HepG2 (cell line): ENCODE measurements around the gene LAG3. TPM values are rescaled to one million over a fixed set of nuclear protein-coding genes. Genes with fewer than 3 reads are reported as not detected.

ENCODE experiments used
- ATAC-seq: fragments of 200-7000 bp; cut with Tn5 transposase; 3 replicates; pipeline ENCODE4 v1.9.1; 2020; ENCODE audit warnings: mild to moderate bottlenecking, moderate library complexity
- BruUV-seq: library from RNA; stranded (reverse); fragments of 400-500 nt; replicated peaks from 2 replicates; lab custom pipeline; 2021; lab: Mats Ljungman, UMichigan
- CTCF ChIA-PET: fragments of 300-600 bp; formaldehyde crosslinking; extraction: SDS; loops from one replicate; lab custom pipeline; 2021; ENCODE audit warnings: low total read pairs, inconsistent platforms, low intra/inter-chr PET ratio; lab: Yijun Ruan, JAX
- POLR2A ChIA-PET: fragments of 350-600 bp; sonication (Branson Sonifier 250); formaldehyde crosslinking; loops from one replicate; lab custom pipeline; 2020; ENCODE audit warnings: antibody characterized with exemption, inconsistent platforms; lab: Yijun Ruan, JAX
- DNase-seq: peaks from one replicate; pipeline ENCODE4 v3.0.0-alpha.2; 2015; ENCODE audit warnings: low spot score
- FAIRE-seq: peaks from 3 replicates; lab custom pipeline; 2011; peaks lifted over from hg19 to GRCh38; lab: Jason Lieb, UNC
- H2AFZ ChIP-seq: one replicate; pipeline ENCODE4 v1.6.1; 2011; ENCODE audit warnings: low read length, inconsistent platforms
- H3K27ac ChIP-seq: fragments of 300-600 bp; 3 replicates; pipeline ENCODE4 v1.8.0; 2011; ENCODE audit warnings: mixed run types, mild to moderate bottlenecking, mixed read lengths, low read length, inconsistent platforms; ENCODE audit not compliant: insufficient read depth; ENCODE audit errors: extremely low read length
- H3K27me3 ChIP-seq, 2 experiments: fragments of 200-600 bp in 1 of 2; 2 replicates in 1 of 2; 3 replicates in 1 of 2; pipeline versions ENCODE4 v1.6.0 to v1.8.0; 2011; ENCODE audit warnings: low read length in 2 of 2, mild to moderate bottlenecking in 2 of 2, moderate library complexity in 2 of 2, inconsistent platforms in 1 of 2; ENCODE audit not compliant: insufficient read depth in 2 of 2, control insufficient read depth in 1 of 2
- H3K36me3 ChIP-seq, 2 experiments: fragments of 200-600 bp in 1 of 2; replicated peaks in 1 of 2; 2 replicates in 1 of 2; 3 replicates in 1 of 2; pipeline versions ENCODE4 v1.5.1 to v1.8.0; 2011; ENCODE audit warnings: low read length in 2 of 2, inconsistent platforms in 1 of 2; ENCODE audit not compliant: insufficient read depth in 2 of 2, control insufficient read depth in 1 of 2
- H3K4me1 ChIP-seq: 2 replicates; pipeline ENCODE4 v1.5.1; 2012; ENCODE audit warnings: low read length, inconsistent platforms; ENCODE audit not compliant: insufficient read depth
- H3K4me2 ChIP-seq: 2 replicates; pipeline ENCODE4 v1.6.0; 2011; ENCODE audit warnings: low read depth, low read length, inconsistent platforms
- H3K4me3 ChIP-seq, 3 experiments: fragments of 200-600 bp in 1 of 3; sonication (generic), shearing (Covaris generic) in 1 of 3; replicated peaks in 1 of 3; 2 replicates each; pipeline ENCODE4 v1.5.1; 2011 to 2016; ENCODE audit warnings: low read length in 3 of 3, inconsistent platforms in 2 of 3, low read depth in 2 of 3, mild to moderate bottlenecking in 2 of 3, control low read depth in 1 of 3, mixed read lengths in 1 of 3; ENCODE audit not compliant: insufficient read depth in 1 of 3
- H3K79me2 ChIP-seq: one replicate; pipeline ENCODE4 v1.6.1; 2011; ENCODE audit warnings: low read length, inconsistent platforms; ENCODE audit not compliant: insufficient read depth
- H3K9ac ChIP-seq: 2 replicates; pipeline ENCODE4 v1.6.0; 2011; ENCODE audit warnings: mild to moderate bottlenecking, low read depth, low read length, inconsistent platforms; ENCODE audit not compliant: insufficient read depth
- H3K9me3 ChIP-seq: 2 replicates; pipeline ENCODE4 v1.5.1; 2012; ENCODE audit warnings: mild to moderate bottlenecking, low read length
- H4K20me1 ChIP-seq: 2 replicates; pipeline ENCODE4 v1.6.0; 2011; ENCODE audit warnings: inconsistent platforms, mild to moderate bottlenecking, low read length, moderate library complexity; ENCODE audit not compliant: insufficient read depth
- ASH2L ChIP-seq: fragments of 300-600, 200-600 bp; sonication (generic); IDR thresholded peaks from 2 replicates; pipeline ENCODE4 v1.7.0; 2017; ENCODE audit warnings: low read depth, mild to moderate bottlenecking, moderate library complexity, mixed read lengths, low read length; ENCODE audit not compliant: insufficient read length
- ELF4 ChIP-seq: sonication (generic); formaldehyde crosslinking; IDR thresholded peaks from 2 replicates; pipeline ENCODE4 v1.5.0; 2020; ENCODE audit warnings: missing genetic modification reagents, mild to moderate bottlenecking, moderate library complexity, borderline replicate concordance
- FOXM1 ChIP-seq: sonication (generic); formaldehyde crosslinking; IDR thresholded peaks from 2 replicates; pipeline ENCODE4 v1.5.0; 2020; ENCODE audit warnings: missing genetic modification reagents
- HINFP ChIP-seq: sonication (generic); formaldehyde crosslinking; IDR thresholded peaks from 2 replicates; pipeline ENCODE4 v1.4.0; 2020; ENCODE audit warnings: low read depth, mild to moderate bottlenecking, missing genetic modification reagents
- HMGA1 ChIP-seq: sonication (generic); formaldehyde crosslinking; conservative IDR thresholded peaks from 2 replicates; pipeline ENCODE4 v1.4.0; 2020; ENCODE audit warnings: missing genetic modification reagents
- HNRNPH1 ChIP-seq: fragments of 200-400 bp; formaldehyde crosslinking; optimal IDR thresholded peaks from 2 replicates; pipeline ENCODE3; 2017; ENCODE audit warnings: mild to moderate bottlenecking, low read depth, low read length
- KLF6 ChIP-seq: IDR thresholded peaks from 2 replicates; pipeline ENCODE4 v1.8.0; 2016; ENCODE audit warnings: missing biosample characterization, missing genetic modification reagents
- RAD21 ChIP-seq: fragments of 450-650 bp; formaldehyde crosslinking; IDR thresholded peaks from 2 replicates; pipeline ENCODE4 v1.5.0; 2020; ENCODE audit warnings: mild to moderate bottlenecking
- RORA ChIP-seq: sonication (generic); formaldehyde crosslinking; IDR thresholded peaks from 2 replicates; pipeline ENCODE4 v1.5.0; 2020; ENCODE audit warnings: mild to moderate bottlenecking, missing genetic modification reagents, moderate library complexity
- SAP130 ChIP-seq: IDR thresholded peaks from 2 replicates; pipeline ENCODE4 v1.6.1; 2016; ENCODE audit warnings: low read depth
- SP1 ChIP-seq, 2 experiments: fragments of 450-650 bp in 1 of 2; sonication (generic) in 1 of 2; formaldehyde crosslinking in 1 of 2; IDR thresholded peaks; 2 replicates each; pipeline versions ENCODE4 v1.4.0 to v1.6.1; 2016 to 2020; ENCODE audit warnings: missing genetic modification reagents in 1 of 2
- TBX2 ChIP-seq: sonication (generic); formaldehyde crosslinking; IDR thresholded peaks from 2 replicates; pipeline ENCODE4 v1.5.0; 2020; ENCODE audit warnings: missing genetic modification reagents, mild to moderate bottlenecking, borderline replicate concordance
- ZFP36L1 ChIP-seq: sonication (generic); formaldehyde crosslinking; IDR thresholded peaks from 2 replicates; pipeline ENCODE4 v1.8.0; 2022; ENCODE audit warnings: mild to moderate bottlenecking, missing genetic modification reagents, moderate library complexity
- ZNF10 ChIP-seq: sonication (generic); formaldehyde crosslinking; IDR thresholded peaks from 2 replicates; pipeline ENCODE4 v1.4.0; 2020; ENCODE audit warnings: mild to moderate bottlenecking, low read depth, missing genetic modification reagents, borderline replicate concordance
- ZNF333 ChIP-seq: sonication (generic); formaldehyde crosslinking; IDR thresholded peaks from 2 replicates; pipeline ENCODE4 v1.4.0; 2020; ENCODE audit warnings: mild to moderate bottlenecking, missing genetic modification reagents, borderline replicate concordance
- ZNF629 ChIP-seq: sonication (generic); formaldehyde crosslinking; conservative IDR thresholded peaks from 2 replicates; pipeline ENCODE4 v1.5.0; 2020; ENCODE audit warnings: missing genetic modification reagents
- WGBS: methylation state at CpG from one replicate; pipeline ENCODE4 v1.1.6; 2017; ENCODE audit warnings: low lambda C conversion rate; 5-methylcytosine and 5-hydroxymethylcytosine counted together
- in situ Hi-C: cut with HindIII; loops from 2 replicates; pipeline ENCODE4 v1.10.0; 2017; ENCODE audit warnings: low pct_unique_long_range_greater_than_20kb; ENCODE audit not compliant: extremely low pct_ligation_motif_present
- intact Hi-C: fragments of 100-400 bp; cut with micrococcal nuclease; formaldehyde crosslinking; loops from one replicate; pipeline ENCODE4 v1.10.0; 2022; ENCODE audit not compliant: unreplicated experiment
- polyA plus RNA-seq, 8 experiments: library from polyadenylated mRNA; depleted of rRNA in 3 of 8; stranded (reverse) in 7 of 8; unstranded in 1 of 8; fragments of >200 nt; fragmentation: Illumina TruSeq in 4 of 8; extraction: Trizol in 4 of 8; gene quantifications; 2 replicates each; pipeline versions ENCODE4 v1.2.1 to v1.2.3, GENCODE V29; 2011 to 2016; ENCODE audit warnings: low read depth in 4 of 8, missing spikeins in 1 of 8, mixed read lengths in 1 of 8; ENCODE audit not compliant: insufficient read depth in 1 of 8
- total RNA-seq, 5 experiments: library from RNA; depleted of rRNA; stranded (reverse); fragments of >200 nt; fragmentation: Illumina TruSeq; extraction: Trizol; gene quantifications; 2 replicates each; pipeline ENCODE4 v1.2.3, GENCODE V29; 2016; ENCODE audit warnings: low read depth in 1 of 5
- TF ChIP-seq, protein P1 (sequence below): sonication (generic); formaldehyde crosslinking; IDR thresholded peaks from 2 replicates; pipeline ENCODE4 v1.4.0; 2020; ENCODE audit warnings: missing genetic modification reagents
- TF ChIP-seq, protein P2 (sequence below): sonication (generic); formaldehyde crosslinking; IDR thresholded peaks from 2 replicates; pipeline ENCODE4 v1.4.0; 2020; ENCODE audit warnings: mild to moderate bottlenecking, missing genetic modification reagents
- TF ChIP-seq, protein P3 (sequence below): sonication (generic); formaldehyde crosslinking; IDR thresholded peaks from 2 replicates; pipeline ENCODE4 v1.8.1; 2023; ENCODE audit warnings: missing genetic modification reagents, mild to moderate bottlenecking, borderline replicate concordance

Gene LAG3
- total and polyA plus RNA-seq, 2 of the 13 experiments (the other 11 are each of a cell fraction or from before 2014, with no cell fraction given): 0.11 to 0.26 TPM

- POLR2A ChIA-PET: interaction anchor here (0.5 to 8.3 kb wide), 13 partner anchors 10 to 179 kb away, joined by 3 to 162 read pairs (median 6); partner anchors contain the start of genes C12orf57, CD4, CDCA3 and COPS7A
- intact Hi-C loops: no loop called here
- peak overlapping the region; percentile 88 for H3K27ac ChIP-seq
- in situ Hi-C loops: no loop called here
- FAIRE-seq: no peak
- peaks cover 0 to 11% of the 10 kb centered on the region in 2 experiments; a peak in 1 of 5 replicates for H3K36me3 ChIP-seq
- peak overlapping the region; percentile 81 to 91 (median 86) for H3K4me3 ChIP-seq
- peak overlapping the region; percentile 90 for H3K9ac ChIP-seq
- peaks cover 20% of the 10 kb centered on the region for H3K79me2 ChIP-seq
- no TSS peak for BruUV-seq
- H3K27me3 ChIP-seq: no peaks in the 10 kb centered on the region
- H3K4me1 ChIP-seq: peaks cover 74% of the 10 kb centered on the region
- H3K9me3 ChIP-seq: no peaks in the 10 kb centered on the region
- CTCF ChIA-PET: interaction anchor here (1.2 to 2.3 kb wide), 2 partner anchors 13 kb away, joined by 4 to 13 read pairs; partner anchors contain the start of gene MLF2
- ATAC-seq: peak; percentile 62
- H2AFZ ChIP-seq: no peak overlapping the region
- under 1% methylated on average over 29 of the region's 88 CpGs for WGBS
- peak overlapping the region; percentile 93 for H3K4me2 ChIP-seq
- 0 out of 2 replicates have a peak, but pooled peaks cover 6% of the 10 kb centered on the region for H4K20me1 ChIP-seq
- peak; percentile 44 for DNase-seq
- TF ChIP-seq FOXM1 (CRISPR knock-in tag) (no peak), RAD21 (CRISPR knock-in tag) (peak; percentile 72), RORA (no peak), ZFP36L1 (CRISPR knock-in tag) (no peak), ZNF10 (CRISPR knock-in tag) (no peak), SP1 (IDR thresholded peaks at IDR 0.05) (no peak), SP1 (CRISPR knock-in tag; IDR thresholded peaks at IDR 0.05) (peak; percentile 32; the same call in 1 of the 2 replicates), ZNF333 (CRISPR knock-in tag) (no peak), HINFP (CRISPR knock-in tag) (no peak), TBX2 (no peak), HNRNPH1 (no peak), ASH2L (peak; percentile 31), SAP130 (CRISPR knock-in tag) (peak; percentile 77), ELF4 (no peak), KLF6 (CRISPR knock-in tag) (0 out of 2 replicates have a peak, but pooled peaks have one; percentile 34), HMGA1 (no peak), ZNF629 (no peak)
- TF ChIP-seq, protein P1, sequence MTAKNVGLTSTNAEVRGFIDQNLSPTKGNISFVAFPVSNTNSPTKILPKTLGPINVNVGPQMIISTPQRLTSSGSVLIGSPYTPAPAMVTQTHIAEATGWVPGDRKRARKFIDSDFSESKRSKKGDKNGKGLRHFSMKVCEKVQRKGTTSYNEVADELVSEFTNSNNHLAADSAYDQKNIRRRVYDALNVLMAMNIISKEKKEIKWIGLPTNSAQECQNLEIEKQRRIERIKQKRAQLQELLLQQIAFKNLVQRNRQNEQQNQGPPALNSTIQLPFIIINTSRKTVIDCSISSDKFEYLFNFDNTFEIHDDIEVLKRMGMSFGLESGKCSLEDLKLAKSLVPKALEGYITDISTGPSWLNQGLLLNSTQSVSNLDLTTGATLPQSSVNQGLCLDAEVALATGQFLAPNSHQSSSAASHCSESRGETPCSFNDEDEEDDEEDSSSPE (CRISPR knock-in tag): peak; percentile 33
- TF ChIP-seq, protein P2, sequence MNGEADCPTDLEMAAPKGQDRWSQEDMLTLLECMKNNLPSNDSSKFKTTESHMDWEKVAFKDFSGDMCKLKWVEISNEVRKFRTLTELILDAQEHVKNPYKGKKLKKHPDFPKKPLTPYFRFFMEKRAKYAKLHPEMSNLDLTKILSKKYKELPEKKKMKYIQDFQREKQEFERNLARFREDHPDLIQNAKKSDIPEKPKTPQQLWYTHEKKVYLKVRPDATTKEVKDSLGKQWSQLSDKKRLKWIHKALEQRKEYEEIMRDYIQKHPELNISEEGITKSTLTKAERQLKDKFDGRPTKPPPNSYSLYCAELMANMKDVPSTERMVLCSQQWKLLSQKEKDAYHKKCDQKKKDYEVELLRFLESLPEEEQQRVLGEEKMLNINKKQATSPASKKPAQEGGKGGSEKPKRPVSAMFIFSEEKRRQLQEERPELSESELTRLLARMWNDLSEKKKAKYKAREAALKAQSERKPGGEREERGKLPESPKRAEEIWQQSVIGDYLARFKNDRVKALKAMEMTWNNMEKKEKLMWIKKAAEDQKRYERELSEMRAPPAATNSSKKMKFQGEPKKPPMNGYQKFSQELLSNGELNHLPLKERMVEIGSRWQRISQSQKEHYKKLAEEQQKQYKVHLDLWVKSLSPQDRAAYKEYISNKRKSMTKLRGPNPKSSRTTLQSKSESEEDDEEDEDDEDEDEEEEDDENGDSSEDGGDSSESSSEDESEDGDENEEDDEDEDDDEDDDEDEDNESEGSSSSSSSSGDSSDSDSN (CRISPR knock-in tag): peak; percentile 94
- TF ChIP-seq, protein P3, sequence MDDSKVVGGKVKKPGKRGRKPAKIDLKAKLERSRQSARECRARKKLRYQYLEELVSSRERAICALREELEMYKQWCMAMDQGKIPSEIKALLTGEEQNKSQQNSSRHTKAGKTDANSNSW (CRISPR knock-in tag): no peak
Measured at GRCh38 chr12:6766651-6767349, 5.5 kb upstream of the LAG3 start.
